ENCODE data around the gene CCBE1.
A peak's percentile ranks its signal among the peaks of the same experiment; 100 is the strongest.

CCBE1 gene

GRCh38 chr18:59675346-59675745 lies 21.9 kb downstream of the CCBE1 start:
- no peak for DNase-seq

- no peak for DNase-seq
These were observed 22.3 kb downstream of the CCBE1 start for GRCh38 chr18:59674903-59675270.

GRCh38 chr18:59674186-59674902 lies 22.9 kb downstream of the CCBE1 start:
- DNase-seq = no peak

- no peak for DNase-seq
These were observed 24.9 kb downstream of the CCBE1 start for GRCh38 chr18:59672235-59672711.

- no peak for DNase-seq
These were observed 25.7 kb downstream of the CCBE1 start for GRCh38 chr18:59671551-59671950.

GRCh38 chr18:59669872-59670657 lies 27.2 kb downstream of the CCBE1 start:
- peak; percentile 84 for DNase-seq

GRCh38 chr18:59667488-59667887 lies 29.7 kb downstream of the CCBE1 start:
- no peak for DNase-seq

- DNase-seq = peak; percentile 69
These were observed 31.2 kb downstream of the CCBE1 start for GRCh38 chr18:59666007-59666402.

GRCh38 chr18:59665057-59666006 lies 31.9 kb downstream of the CCBE1 start:
- DNase-seq = peak; percentile 75

GRCh38 chr18:59664329-59664728 lies 32.9 kb downstream of the CCBE1 start:
- no peak for DNase-seq

- DNase-seq = no peak
These were observed 34.1 kb downstream of the CCBE1 start for GRCh38 chr18:59663096-59663495.

GRCh38 chr18:59661891-59662701 lies 35.1 kb downstream of the CCBE1 start:
- peak; percentile 54 for DNase-seq

GRCh38 chr18:59660786-59661743 lies 36.2 kb downstream of the CCBE1 start:
- DNase-seq = peak; percentile 80

- DNase-seq = no peak
These were observed 36.9 kb downstream of the CCBE1 start for GRCh38 chr18:59660366-59660765.

- DNase-seq = peak; percentile 30
These were observed 37.6 kb downstream of the CCBE1 start for GRCh38 chr18:59659508-59660170.

GRCh38 chr18:59658941-59659340 lies 38.3 kb downstream of the CCBE1 start:
- no peak for DNase-seq

GRCh38 chr18:59657012-59657411 lies 40.2 kb downstream of the CCBE1 start:
- DNase-seq = no peak

- no peak for DNase-seq
These were observed 40.8 kb downstream of the CCBE1 start for GRCh38 chr18:59656373-59656887.

GRCh38 chr18:59655676-59656075 lies 41.5 kb downstream of the CCBE1 start:
- no peak for DNase-seq

GRCh38 chr18:59651071-59651470 lies 46.2 kb downstream of the CCBE1 start:
- DNase-seq = no peak

Data from fibroblast of upper back skin (primary cell).